Testis (tissue), 3 donors: ENCODE results near the gene PFKL. TPM values are rescaled to one million over a fixed set of nuclear protein-coding genes. Genes with fewer than 3 reads are reported as not detected.
"Not testable (repeated sequence)": the region's sequence is repeated elsewhere in the genome, so short reads cannot be mapped to it uniquely, and the experiment has no call there.

Experiments
- DNase-seq: peaks from one replicate; pipeline ENCODE4 v3.0.0-alpha.2; 2019
- H3K27ac ChIP-seq, 2 donors: fragments of 200-600 bp; sonication (generic); one replicate each; pipeline ENCODE4 v1.5.1; 2019
- H3K27me3 ChIP-seq: fragments of 200-600 bp; sonication (generic); one replicate; pipeline ENCODE4 v1.5.1; 2019
- H3K36me3 ChIP-seq: fragments of 200-600 bp; sonication (generic); one replicate; pipeline ENCODE4 v1.5.1; 2017; ENCODE audit warnings: low read depth; ENCODE audit errors: missing control alignments
- H3K4me1 ChIP-seq: fragments of 200-600 bp; sonication (generic); one replicate; pipeline ENCODE4 v1.5.1; 2019
- H3K4me3 ChIP-seq, 2 donors: fragments of 200-600 bp; sonication (generic); one replicate each; pipeline ENCODE4 v1.5.1; 2017 to 2019
- H3K9me3 ChIP-seq: fragments of 200-600 bp; sonication (generic); one replicate; pipeline ENCODE4 v1.5.1; 2017
- CTCF ChIP-seq, 3 experiments: fragments of 450-650 bp in 2 of 3; fragments of 200-600 bp in 1 of 3; sonication (generic) in 1 of 3; IDR thresholded peaks; one replicate each; pipeline ENCODE4 v1.5.1; 2016 to 2019; ENCODE audit warnings: antibody characterized with exemption in 3 of 3, mild to moderate bottlenecking in 2 of 3, moderate library complexity in 1 of 3
- POLR2A ChIP-seq: fragments of 450-650 bp; IDR thresholded peaks from one replicate; pipeline ENCODE4 v1.6.1; 2017; ENCODE audit warnings: antibody characterized with exemption, mild to moderate bottlenecking, moderate library complexity
- whole genome bisulfite sequencing, 2 donors: methylation state at CpG; one replicate each; pipeline ENCODE4 v1.1.5; 2018; 5-methylcytosine and 5-hydroxymethylcytosine counted together
- intact Hi-C: fragments of 100-400 bp; cut with DNase I; formaldehyde crosslinking; loops from one replicate; pipeline ENCODE4 v1.15.1; 2023; ENCODE audit warnings: low total_unique reads
- polyA plus RNA-seq: library from polyadenylated mRNA; stranded (reverse); fragments of 350-450 nt; fragmentation: Illumina TruSeq; extraction: RNeasy Lipid Tissue Mini Kit (QIAGEN cat#74804); gene quantifications from one replicate; pipeline ENCODE4 v1.2.3, GENCODE V29; 2014; ENCODE audit warnings: low read depth, low replicate concordance; ENCODE audit not compliant: insufficient read depth
- total RNA-seq, 2 donors: library from RNA; depleted of rRNA; stranded (reverse); fragments of >200 nt; gene quantifications; one replicate each; pipeline ENCODE4 v1.2.3, GENCODE V29; 2016

The PFKL gene
- total and polyA plus RNA-seq, 3 donors from 2014 or later = 132 to 298 (median 213) TPM

DNA sequence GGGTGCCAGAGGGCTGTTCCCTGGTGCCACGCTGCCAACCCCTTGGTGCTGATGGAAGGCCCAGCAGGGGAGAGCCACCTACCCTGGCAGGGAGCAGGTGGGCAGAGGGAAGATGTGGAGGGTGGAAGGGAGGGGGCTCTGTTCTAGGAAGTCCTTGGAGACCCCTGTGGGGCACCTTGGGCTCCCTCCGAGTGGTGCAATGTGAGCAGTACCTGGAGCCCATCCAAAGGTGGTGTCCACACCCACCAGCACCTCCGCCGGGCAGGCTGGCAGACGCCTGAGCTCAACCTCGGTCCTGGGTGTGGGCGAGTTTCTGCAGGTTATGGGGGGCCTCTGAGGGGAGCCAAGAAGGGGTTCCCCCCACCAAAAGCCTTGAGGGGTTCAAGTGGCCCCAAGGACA, 26.8 kb upstream of the PFKL start:
- Histone ChIP-seq H3K9me3 (no peaks in the 10 kb centered on the region), H3K27me3 (no peaks in the 10 kb centered on the region), H3K4me3 (no peak overlapping the region), H3K27ac (no peak overlapping the region), H3K4me1 (no peaks in the 10 kb centered on the region), H3K36me3 (no peaks in the 10 kb centered on the region)
- WGBS, 2 donors = 96 to 100% methylated on average over 2 to 7 of the region's 7 CpGs
- intact Hi-C loops = no loop called here
- DNase-seq = no peak
- TF ChIP-seq CTCF (IDR thresholded peaks at IDR 0.05) (no peak), POLR2A (no peak)

- 74 to 78% methylated on average over 5 of the region's 5 CpGs for WGBS, 2 donors
- intact Hi-C loops = no loop called here
Observed at GRCh38 chr21:44275041-44275440, 24.8 kb upstream of the PFKL start.

DNA sequence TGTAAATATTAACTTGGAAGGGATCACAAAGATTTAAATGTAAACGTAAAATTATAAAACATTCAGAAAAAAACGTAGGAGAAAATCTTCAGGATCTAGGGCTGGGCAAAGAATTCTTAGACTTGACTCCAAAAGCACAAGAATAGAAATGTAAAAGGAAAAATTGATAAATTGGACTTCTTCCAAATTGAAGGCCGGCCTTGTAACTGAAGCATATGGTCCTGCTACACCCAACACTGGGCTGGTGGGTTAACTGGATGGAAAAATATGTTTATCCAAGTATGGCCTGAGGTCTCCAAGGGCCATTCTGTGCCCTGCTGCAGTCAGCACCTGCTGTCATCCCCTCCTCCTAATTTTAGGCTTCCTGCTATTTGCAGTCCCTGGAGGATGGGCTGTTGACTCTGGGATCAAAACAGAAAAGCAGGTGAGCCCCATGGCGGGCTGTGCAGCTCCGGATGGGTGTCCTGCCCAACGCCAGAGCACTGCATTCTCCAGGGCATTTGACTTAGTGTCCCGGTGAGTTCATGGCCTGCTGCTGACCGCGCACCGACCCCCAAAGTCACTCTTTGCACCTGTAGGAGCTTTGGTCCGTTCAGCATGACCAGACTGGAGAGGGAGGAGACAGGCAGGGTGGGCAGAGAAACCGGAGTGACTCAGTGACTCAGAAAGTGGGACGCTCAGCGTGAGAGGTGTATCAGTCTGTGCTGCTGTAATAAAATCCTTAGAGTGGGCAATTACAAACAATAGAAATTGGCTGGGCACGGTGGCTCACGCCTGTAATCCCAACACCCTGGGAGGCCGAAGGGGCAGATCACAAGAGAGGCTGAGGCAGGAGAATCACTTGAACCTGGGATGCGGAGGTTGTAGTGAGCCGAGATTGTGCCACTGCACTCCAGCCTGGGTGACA, 20.2 kb upstream of the PFKL start:
- Histone ChIP-seq H3K4me3 (no peak overlapping the region), H3K27ac (no peak overlapping the region), H3K36me3 (no peaks in the 10 kb centered on the region), H3K9me3 (no peaks in the 10 kb centered on the region), H3K27me3 (no peaks in the 10 kb centered on the region), H3K4me1 (no peaks in the 10 kb centered on the region)
- DNase-seq = no peak
- TF ChIP-seq CTCF (IDR thresholded peaks at IDR 0.05) (no peak), POLR2A (no peak)
- WGBS, 2 donors = 88 to 89% methylated on average over 19 of the region's 19 CpGs
- intact Hi-C loops = no loop called here

More at GRCh38 chr21:44275041-44275440, 24.8 kb upstream of the PFKL start:
- no peak for DNase-seq
- Histone ChIP-seq H3K36me3 (no peaks in the 10 kb centered on the region), H3K9me3 (no peaks in the 10 kb centered on the region), H3K27me3 (no peaks in the 10 kb centered on the region), H3K27ac (no peak overlapping the region), H3K4me1 (no peaks in the 10 kb centered on the region), H3K4me3 (no peak overlapping the region)
- no peak for TF ChIP-seq CTCF (IDR thresholded peaks at IDR 0.05)
- TF ChIP-seq POLR2A = no peak

GRCh38 chr21:44281801-44282200, 18.1 kb upstream of the PFKL start:
- 95 to 97% methylated on average over 8 to 9 of the region's 9 CpGs for WGBS, 2 donors
- H3K9me3 ChIP-seq = no peaks in the 10 kb centered on the region
- intact Hi-C loops = no loop called here
- no peak for DNase-seq
- TF ChIP-seq CTCF (IDR thresholded peaks at IDR 0.05) (no peak), POLR2A (no peak)
- no peaks in the 10 kb centered on the region for H3K27me3 ChIP-seq
- H3K36me3 ChIP-seq = no peaks in the 10 kb centered on the region
- H3K4me1 ChIP-seq = peaks cover 4% of the 10 kb centered on the region
- no peak overlapping the region for H3K27ac ChIP-seq
- H3K4me3 ChIP-seq = no peak overlapping the region

- no peak for DNase-seq
- H3K4me1 ChIP-seq = peaks cover 4% of the 10 kb centered on the region
- H3K36me3 ChIP-seq = no peaks in the 10 kb centered on the region
- no peaks in the 10 kb centered on the region for H3K27me3 ChIP-seq
- 91 to 93% methylated on average over 4 to 9 of the region's 9 CpGs for WGBS, 2 donors
- intact Hi-C loops = no loop called here
- no peak overlapping the region for H3K27ac ChIP-seq
- no peaks in the 10 kb centered on the region for H3K9me3 ChIP-seq
- TF ChIP-seq POLR2A (no peak), CTCF (IDR thresholded peaks at IDR 0.05) (no peak)
- no peak overlapping the region for H3K4me3 ChIP-seq
Observed at GRCh38 chr21:44282370-44282769, 17.5 kb upstream of the PFKL start.

GRCh38 chr21:44283211-44283785, 16.6 kb upstream of the PFKL start:
- H3K4me3 ChIP-seq, H3K27ac ChIP-seq, H3K9me3 ChIP-seq, intact Hi-C loops, H3K36me3 ChIP-seq, H3K27me3 ChIP-seq, H3K4me1 ChIP-seq, DNase-seq: not testable (repeated sequence)
- 72 to 73% methylated on average over 11 of the region's 11 CpGs for WGBS, 2 donors
